GM21528 (cell line): ENCODE results near the gene TET1.
"Not testable (repeated sequence)": the region's sequence is repeated elsewhere in the genome, so short reads cannot be mapped to it uniquely, and the experiment has no call there.

Experiments
- ATAC-seq: cut with Tn5 transposase; IDR thresholded peaks from one replicate; pipeline ENCODE4 v1.9.1; 2021; ENCODE audit warnings: mild to moderate bottlenecking, moderate library complexity; ENCODE audit not compliant: unreplicated experiment, low FRiP score

The TET1 gene

DNA sequence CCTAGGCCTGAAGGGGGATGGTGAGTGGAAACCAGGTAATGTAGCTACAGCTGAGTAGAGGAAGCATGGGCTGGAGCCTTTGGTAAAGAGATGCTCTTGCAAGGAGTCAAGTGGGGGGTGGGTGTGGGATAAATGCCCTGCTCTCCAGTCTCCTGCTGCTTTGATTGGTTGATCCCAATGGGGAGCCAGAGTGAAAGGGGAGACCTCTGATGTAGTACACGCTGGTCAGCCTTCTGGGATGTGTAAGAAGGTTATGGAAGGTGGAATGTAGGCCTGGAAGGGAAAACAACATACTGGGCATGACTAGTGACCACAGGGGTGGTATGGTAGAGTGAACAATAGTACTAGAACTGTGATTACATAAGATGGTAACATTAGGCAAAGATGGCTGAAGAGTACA is 44.3 kb downstream of the TET1 start:
- no peak for ATAC-seq

DNA sequence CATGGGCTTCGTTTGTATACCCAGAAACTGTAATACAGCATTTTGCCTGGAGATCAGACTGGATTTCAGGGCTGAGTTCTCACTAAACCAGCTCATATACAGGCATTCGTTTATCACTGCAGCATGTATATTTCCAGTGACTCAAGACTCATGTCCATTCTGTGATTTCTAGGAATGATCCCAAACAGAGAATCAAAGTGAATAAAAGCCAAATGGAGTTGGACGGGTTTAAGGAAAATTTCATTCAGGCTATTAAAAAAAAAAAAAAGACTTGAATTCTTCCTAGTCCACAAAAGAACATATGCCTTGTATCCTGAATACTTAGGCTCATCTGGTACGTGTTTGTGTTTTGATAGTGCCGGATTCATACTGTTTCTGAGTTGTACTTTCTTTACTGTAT is 46.8 kb downstream of the TET1 start:
- no peak for ATAC-seq

- ATAC-seq: not testable (repeated sequence)
Measured at GRCh38 chr10:68610023-68610422, 49.9 kb downstream of the TET1 start.

DNA sequence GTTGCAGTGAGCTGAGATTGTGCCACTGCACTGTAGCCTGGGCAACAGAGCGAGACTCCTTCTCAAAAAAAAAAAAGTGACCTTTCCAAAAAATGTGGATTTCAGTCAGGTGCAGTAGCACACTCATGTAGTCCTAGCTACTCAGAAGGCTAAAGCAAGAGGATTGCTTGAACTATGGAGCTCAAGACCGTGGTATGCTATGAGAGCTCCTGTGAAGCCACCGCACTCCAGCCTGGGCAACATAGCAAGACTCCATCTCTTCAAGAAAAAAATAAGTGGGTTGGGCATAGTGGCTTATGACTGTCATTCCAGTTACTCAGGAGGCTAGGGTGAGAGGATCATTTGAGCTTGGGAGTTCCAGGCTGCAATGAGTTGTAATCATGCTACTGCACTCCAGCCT is 51.1 kb downstream of the TET1 start:
- ATAC-seq: no peak

DNA sequence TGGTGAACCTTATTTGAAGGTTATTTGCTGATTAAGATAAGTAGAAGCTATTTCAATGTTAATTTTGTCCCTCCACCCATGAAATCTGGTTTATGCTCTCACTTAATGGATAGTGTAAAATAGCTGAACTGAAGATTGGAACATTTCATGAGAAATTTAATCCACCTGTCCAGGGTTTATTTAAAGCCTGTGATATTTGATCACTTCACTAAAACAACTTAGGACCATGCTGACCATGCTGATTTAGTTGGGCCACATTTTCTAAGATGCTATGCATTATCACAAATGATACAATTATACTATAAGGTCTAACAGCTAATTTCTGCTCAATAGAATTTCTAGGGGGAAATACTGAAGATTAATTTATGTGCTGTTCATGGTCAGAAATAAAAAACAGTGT is 53.8 kb downstream of the TET1 start:
- not testable (repeated sequence) for ATAC-seq

GRCh38 chr10:68617691-68618090 is 57.6 kb downstream of the TET1 start:
- ATAC-seq: not testable (repeated sequence)

DNA sequence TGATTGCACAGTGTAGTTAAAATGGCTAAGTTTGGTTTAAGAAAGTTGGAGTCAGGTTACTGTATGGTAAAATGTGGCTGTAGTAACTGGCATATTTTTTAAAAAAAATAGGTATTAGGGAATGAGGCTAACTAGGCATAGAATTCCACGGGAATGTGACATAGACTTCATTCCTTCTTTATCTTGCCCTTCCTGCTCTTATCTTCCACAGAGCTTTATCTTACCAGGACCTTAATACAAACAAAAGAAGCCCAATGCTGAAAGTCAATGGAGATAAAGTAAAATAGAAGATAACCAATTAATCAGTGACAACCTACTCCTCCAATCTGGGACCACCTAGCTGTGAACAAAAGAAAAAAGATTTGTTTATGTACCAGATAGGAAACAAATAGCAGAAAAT is 58.1 kb downstream of the TET1 start:
- ATAC-seq: no peak

GRCh38 chr10:68619595-68619994 is 59.5 kb downstream of the TET1 start:
- ATAC-seq: no peak

DNA sequence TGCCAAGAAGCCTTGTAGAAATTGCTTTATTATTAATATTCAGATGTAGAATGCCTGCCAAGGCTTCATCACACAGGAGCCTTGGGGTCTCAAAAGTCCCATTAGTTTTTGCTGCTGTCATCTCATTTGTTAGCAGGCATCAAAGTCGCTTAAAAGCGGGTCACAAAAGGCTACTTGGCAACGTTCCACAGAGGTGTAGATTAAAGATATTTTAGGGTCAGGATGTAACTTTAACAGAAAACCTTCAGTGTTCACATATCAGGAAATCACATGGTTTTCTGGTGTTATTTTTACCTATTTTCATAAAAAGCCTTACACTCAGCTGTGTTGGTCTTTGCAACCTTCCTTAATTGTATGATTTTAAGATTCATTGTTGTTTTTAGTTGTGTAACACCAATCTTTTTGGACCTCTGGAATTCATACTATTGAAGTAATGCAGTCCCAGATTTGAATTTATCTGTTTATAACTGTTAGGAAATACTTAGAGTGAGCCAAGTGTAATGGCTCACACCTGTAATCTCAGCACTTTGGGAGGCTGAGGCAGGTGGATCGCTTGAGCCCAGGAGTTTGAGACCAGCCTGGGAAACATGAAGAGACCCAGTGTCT is 65.3 kb downstream of the TET1 start:
- no peak for ATAC-seq

DNA sequence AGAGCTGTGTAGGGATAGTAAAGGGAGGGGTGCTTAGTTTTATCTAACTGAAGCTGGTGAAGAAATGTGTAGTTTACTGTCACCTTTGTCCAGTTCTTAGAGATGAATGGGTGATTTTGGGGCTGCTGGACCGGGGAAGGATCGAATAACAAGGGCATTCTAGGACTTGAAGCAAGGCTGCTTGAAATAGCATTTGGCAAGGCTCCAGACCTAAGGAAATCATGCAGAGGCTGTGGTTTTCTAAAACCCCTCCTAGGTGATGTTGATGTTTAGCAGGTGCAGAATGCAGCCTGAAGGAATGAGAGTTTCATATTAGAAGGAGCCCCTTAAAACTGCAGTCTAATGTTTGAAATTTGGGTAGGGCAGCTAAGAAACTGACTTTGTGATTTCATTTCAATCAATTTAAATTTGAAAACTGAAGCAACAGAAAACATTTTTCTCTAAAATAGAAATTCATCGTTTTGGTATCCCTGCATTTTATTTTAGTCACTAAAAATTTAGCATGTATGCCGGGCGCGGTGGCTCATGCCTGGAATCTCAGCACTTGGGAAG is 68.5 kb downstream of the TET1 start:
- no peak for ATAC-seq

- not testable (repeated sequence) for ATAC-seq
Measured at GRCh38 chr10:68632271-68632560, 72.1 kb downstream of the TET1 start.

DNA sequence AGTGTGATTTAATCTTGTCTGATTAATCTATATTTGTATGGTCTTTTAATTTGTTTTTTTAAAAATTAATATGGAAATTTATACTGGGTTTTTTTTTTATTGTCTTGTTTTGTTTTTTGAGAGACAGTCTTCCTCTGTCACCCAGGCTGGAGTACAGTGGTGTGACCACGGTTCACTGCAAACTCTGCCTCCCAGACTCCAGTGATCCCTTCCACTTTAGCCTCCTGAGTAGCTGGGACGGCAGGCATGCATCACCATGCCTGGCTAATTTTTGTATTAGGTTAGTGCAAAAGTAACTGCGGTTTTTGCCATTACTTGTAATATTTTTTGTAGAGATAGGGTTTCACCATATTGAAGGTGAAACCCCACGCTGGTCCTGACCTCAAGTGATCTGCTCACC is 73.1 kb downstream of the TET1 start:
- ATAC-seq: no peak

DNA sequence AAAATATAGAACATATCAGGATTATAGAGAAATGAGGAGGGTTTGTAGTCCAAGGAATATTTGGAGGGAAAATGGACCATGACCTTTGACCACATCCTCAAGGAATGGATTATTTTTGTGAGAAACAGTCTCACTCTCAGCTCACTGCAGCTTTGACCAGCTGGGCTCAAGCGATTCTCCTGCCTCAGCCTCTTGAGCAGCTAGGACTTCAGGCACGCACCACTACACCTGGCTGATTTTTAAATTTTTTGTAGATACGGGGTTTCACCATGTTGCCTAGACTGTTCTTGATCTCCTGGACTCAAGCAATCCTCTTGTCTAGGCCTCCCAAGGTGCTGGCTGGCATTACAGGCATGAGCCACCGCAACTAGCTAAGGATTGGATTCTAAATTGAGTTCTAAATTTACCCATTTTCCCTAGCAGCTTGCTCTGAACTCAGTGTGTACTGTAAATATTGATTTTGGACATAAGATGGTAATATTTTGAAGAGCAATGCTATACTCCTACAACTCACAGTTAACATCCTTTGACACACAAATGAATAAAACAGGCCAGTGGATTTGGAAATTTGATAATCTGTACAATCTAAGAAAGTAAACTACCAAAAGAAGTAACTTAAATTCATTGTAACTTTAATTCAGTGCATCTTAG is 73.8 kb downstream of the TET1 start:
- no peak for ATAC-seq

GRCh38 chr10:68636335-68636734 is 76.2 kb downstream of the TET1 start:
- no peak for ATAC-seq

GRCh38 chr10:68643550-68643949 is 83.4 kb downstream of the TET1 start:
- not testable (repeated sequence) for ATAC-seq

DNA sequence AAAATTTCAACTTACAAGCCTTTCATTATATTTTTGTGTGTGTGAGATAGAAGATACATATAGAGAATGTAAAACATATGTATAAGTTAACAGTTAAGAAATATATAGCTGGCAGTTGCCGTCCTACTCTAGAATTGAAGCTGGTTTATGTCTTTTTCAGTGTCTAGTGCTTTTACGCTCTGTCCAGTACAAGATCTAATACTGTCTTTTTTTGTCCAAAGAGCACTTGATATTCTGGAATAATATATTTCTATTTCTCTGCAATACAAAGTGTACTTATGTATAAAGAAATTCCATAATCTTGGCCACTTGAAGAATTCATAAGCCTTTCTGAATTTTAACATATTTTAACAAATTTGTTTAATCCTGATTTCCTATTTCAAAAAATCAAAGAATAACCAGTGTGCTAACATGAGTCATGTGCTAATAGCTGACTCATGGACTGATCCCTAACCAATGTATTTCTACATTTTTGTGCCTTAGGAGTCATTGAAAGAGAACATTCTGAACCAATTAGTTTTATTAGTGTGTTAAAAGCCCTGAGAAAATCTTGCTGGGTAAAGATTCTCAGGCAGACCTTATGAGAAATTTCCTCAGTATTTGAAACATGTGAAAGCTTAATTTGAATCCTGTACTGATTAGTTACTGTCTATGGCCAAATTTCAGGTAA is 87.7 kb downstream of the TET1 start:
- no peak for ATAC-seq

- ATAC-seq: no peak
Measured at GRCh38 chr10:68655620-68656126, 95.5 kb downstream of the TET1 start.

DNA sequence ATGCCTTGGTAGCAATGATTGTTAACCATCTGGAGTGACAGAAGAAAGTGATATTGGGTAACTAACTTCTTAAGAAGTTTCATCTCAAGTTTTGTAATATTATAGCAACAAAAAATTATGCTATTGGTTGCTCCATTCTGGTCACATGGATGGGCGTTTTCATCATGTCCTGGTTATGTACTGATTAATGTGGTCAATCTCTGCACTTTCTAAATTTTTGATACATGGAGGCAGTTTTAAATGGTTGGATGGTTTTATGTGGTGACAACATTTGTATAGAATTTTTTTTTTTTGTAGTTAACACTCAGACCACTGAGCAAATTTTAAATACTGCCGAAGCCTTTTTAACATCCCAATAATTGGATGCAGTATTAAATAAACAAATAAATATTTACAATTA is 105.7 kb downstream of the TET1 start:
- no peak for ATAC-seq

DNA sequence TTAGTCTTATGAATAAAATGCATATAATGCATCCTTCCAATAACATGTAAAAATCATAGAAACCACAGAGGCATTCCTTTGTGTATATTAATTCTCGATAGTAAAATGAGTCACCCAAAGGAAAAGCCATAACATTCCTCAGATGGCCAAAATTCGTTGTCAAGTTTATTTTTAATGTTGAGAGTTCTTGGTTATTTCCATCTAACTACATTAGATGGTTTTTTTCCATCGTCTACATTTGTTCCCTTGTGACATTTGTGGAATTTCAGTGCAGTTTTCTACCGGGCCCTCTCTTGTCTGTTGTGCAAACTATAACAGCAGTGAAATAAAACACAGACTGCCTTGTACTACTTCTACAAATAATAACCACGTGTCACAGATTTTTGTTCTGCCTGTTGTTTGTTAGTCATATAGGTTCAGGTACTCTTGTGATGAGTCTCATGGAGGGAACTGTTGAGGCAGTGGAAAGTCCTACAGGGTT is 106.2 kb downstream of the TET1 start:
- ATAC-seq: no peak

DNA sequence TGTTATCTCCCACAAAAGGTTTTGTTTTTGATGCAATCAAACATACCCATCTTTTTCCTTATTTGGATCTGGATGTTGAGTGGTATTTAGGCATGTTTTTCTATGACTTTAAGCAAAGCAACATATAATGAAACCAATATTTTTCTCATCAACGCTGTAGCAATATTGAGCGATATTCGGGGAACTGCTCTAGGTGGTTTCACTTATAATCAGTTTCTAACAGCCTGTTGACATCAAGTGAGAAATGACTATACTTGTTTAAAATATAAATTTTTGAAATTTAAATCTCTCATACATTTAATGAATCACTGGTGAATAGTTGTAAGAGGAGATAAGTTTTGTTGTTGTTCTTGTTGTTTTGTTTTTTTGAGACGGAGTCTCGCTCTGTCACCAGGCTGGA is 108.1 kb downstream of the TET1 start:
- no peak for ATAC-seq

GRCh38 chr10:68668972-68669371 is 108.8 kb downstream of the TET1 start:
- no peak for ATAC-seq

GRCh38 chr10:68684413-68684812 is 124.3 kb downstream of the TET1 start:
- ATAC-seq: no peak
